HepG2 (cell line): ENCODE results near the gene EEA1. TPM values are rescaled to one million over a fixed set of nuclear protein-coding genes. Genes with fewer than 3 reads are reported as not detected.

Experiments used
- ADNP ChIP-seq: sonication (generic); formaldehyde crosslinking; IDR thresholded peaks from 2 replicates; pipeline ENCODE4 v1.4.0; 2020; ENCODE audit warnings: missing genetic modification reagents
- ARID2 ChIP-seq: sonication (generic); formaldehyde crosslinking; IDR thresholded peaks from 2 replicates; pipeline ENCODE4 v1.8.1; 2022; ENCODE audit warnings: mild to moderate bottlenecking, missing genetic modification reagents, borderline replicate concordance
- CERS6 ChIP-seq: sonication (generic); formaldehyde crosslinking; IDR thresholded peaks from 2 replicates; pipeline ENCODE4 v1.5.0; 2020; ENCODE audit warnings: missing genetic modification reagents
- FIP1L1 ChIP-seq: fragments of 200-400 bp; formaldehyde crosslinking; IDR thresholded peaks from 2 replicates; pipeline ENCODE4 v1.6.1; 2018; ENCODE audit warnings: low read depth, mild to moderate bottlenecking, low read length, moderate library complexity, borderline replicate concordance; ENCODE audit not compliant: insufficient read depth
- HES4 ChIP-seq: sonication (generic); formaldehyde crosslinking; IDR thresholded peaks from 2 replicates; pipeline ENCODE4 v1.9.0; 2021; ENCODE audit warnings: mild to moderate bottlenecking, missing genetic modification reagents, borderline replicate concordance
- IKZF1 ChIP-seq: fragments of 450-650 bp; IDR thresholded peaks from 2 replicates; pipeline ENCODE4 v1.7.1; 2016
- MXD3 ChIP-seq: IDR thresholded peaks from 2 replicates; pipeline ENCODE4 v1.6.1; 2016; ENCODE audit warnings: mild to moderate bottlenecking, missing biosample characterization, missing genetic modification reagents
- NBN ChIP-seq: fragments of 450-650 bp; conservative IDR thresholded peaks from 2 replicates; pipeline ENCODE4 v1.6.1; 2017
- NCOA2 ChIP-seq: sonication (generic); formaldehyde crosslinking; IDR thresholded peaks from 2 replicates; pipeline ENCODE4 v1.8.0; 2022; ENCODE audit warnings: inconsistent platforms
- NCOR1 ChIP-seq: fragments of 200-600 bp; sonication (generic); IDR thresholded peaks from 2 replicates; pipeline ENCODE4 v1.7.0; 2017; ENCODE audit warnings: antibody characterized with exemption, low read length, borderline replicate concordance
- NFKBIZ ChIP-seq: IDR thresholded peaks from 2 replicates; pipeline ENCODE4 v1.6.1; 2018; ENCODE audit warnings: missing genetic modification reagents, missing compliant biosample characterization
- RFX1 ChIP-seq: fragments of 450-650 bp; IDR thresholded peaks from 2 replicates; pipeline ENCODE4 v1.6.1; 2017
- RXRB ChIP-seq: IDR thresholded peaks from 2 replicates; pipeline ENCODE4 v1.6.1; 2016; ENCODE audit warnings: borderline replicate concordance, missing genetic modification reagents, missing compliant biosample characterization
- TEAD2 ChIP-seq: sonication (generic); formaldehyde crosslinking; IDR thresholded peaks from 2 replicates; pipeline ENCODE4 v1.9.0; 2021; ENCODE audit warnings: missing genetic modification reagents
- U2AF2 ChIP-seq: fragments of 200-400 bp; formaldehyde crosslinking; IDR thresholded peaks from 2 replicates; pipeline ENCODE4 v1.6.1; 2017; ENCODE audit warnings: low read depth, mild to moderate bottlenecking, low read length
- YEATS4 ChIP-seq: sonication (generic); formaldehyde crosslinking; IDR thresholded peaks from 2 replicates; pipeline ENCODE4 v1.4.0; 2020; ENCODE audit warnings: missing genetic modification reagents, borderline replicate concordance
- ZKSCAN8 ChIP-seq: IDR thresholded peaks from 2 replicates; pipeline ENCODE4 v1.6.1; 2016; ENCODE audit warnings: borderline replicate concordance, missing genetic modification reagents, missing compliant biosample characterization
- ZMYM3 ChIP-seq: sonication (generic); formaldehyde crosslinking; IDR thresholded peaks from 2 replicates; pipeline ENCODE4 v1.5.1; 2020; ENCODE audit warnings: mild to moderate bottlenecking, missing genetic modification reagents
- ZNF143 ChIP-seq: sonication (generic); formaldehyde crosslinking; IDR thresholded peaks from 2 replicates; pipeline ENCODE4 v1.4.0; 2020; ENCODE audit warnings: missing genetic modification reagents
- ZNF577 ChIP-seq: sonication (generic); formaldehyde crosslinking; IDR thresholded peaks from 2 replicates; pipeline ENCODE4 v1.4.0; 2020; ENCODE audit warnings: mild to moderate bottlenecking, low read depth, missing genetic modification reagents, borderline replicate concordance
- ZNF747 ChIP-seq: sonication (generic); formaldehyde crosslinking; IDR thresholded peaks from 2 replicates; pipeline ENCODE4 v1.8.1; 2023; ENCODE audit warnings: missing genetic modification reagents, mild to moderate bottlenecking, borderline replicate concordance
- ZNF75D ChIP-seq: sonication (generic); formaldehyde crosslinking; IDR thresholded peaks from 2 replicates; pipeline ENCODE4 v1.8.1; 2023; ENCODE audit warnings: missing genetic modification reagents, mild to moderate bottlenecking, borderline replicate concordance
- ZNF784 ChIP-seq: sonication (generic); formaldehyde crosslinking; IDR thresholded peaks from 2 replicates; pipeline ENCODE4 v1.5.1; 2020; ENCODE audit warnings: missing genetic modification reagents, mild to moderate bottlenecking, borderline replicate concordance
- ZNF841 ChIP-seq: sonication (generic); formaldehyde crosslinking; IDR thresholded peaks from 2 replicates; pipeline ENCODE4 v1.8.1; 2023; ENCODE audit warnings: missing genetic modification reagents, borderline replicate concordance
- ZNF850 ChIP-seq: sonication (generic); formaldehyde crosslinking; conservative IDR thresholded peaks from 2 replicates; pipeline ENCODE4 v1.9.0; 2021; ENCODE audit warnings: mild to moderate bottlenecking, missing genetic modification reagents
- ZUFSP ChIP-seq: sonication (generic); formaldehyde crosslinking; IDR thresholded peaks from 2 replicates; pipeline ENCODE4 v1.9.0; 2021; ENCODE audit warnings: missing genetic modification reagents, mild to moderate bottlenecking, borderline replicate concordance
- polyA plus RNA-seq, 8 experiments: library from polyadenylated mRNA; depleted of rRNA in 3 of 8; stranded (reverse) in 7 of 8; unstranded in 1 of 8; fragments of >200 nt; fragmentation: Illumina TruSeq in 4 of 8; extraction: Trizol in 4 of 8; gene quantifications; 2 replicates each; pipeline versions ENCODE4 v1.2.1 to v1.2.3, GENCODE V29; 2011 to 2016; ENCODE audit warnings: low read depth in 4 of 8, missing spikeins in 1 of 8, mixed read lengths in 1 of 8; ENCODE audit not compliant: insufficient read depth in 1 of 8
- total RNA-seq, 5 experiments: library from RNA; depleted of rRNA; stranded (reverse); fragments of >200 nt; fragmentation: Illumina TruSeq; extraction: Trizol; gene quantifications; 2 replicates each; pipeline ENCODE4 v1.2.3, GENCODE V29; 2016; ENCODE audit warnings: low read depth in 1 of 5

EEA1 gene
- total and polyA plus RNA-seq, 2 of the 13 experiments (the other 11 are each of a cell fraction or from before 2014, with no cell fraction given) = 5.0 to 19.3 TPM

DNA sequence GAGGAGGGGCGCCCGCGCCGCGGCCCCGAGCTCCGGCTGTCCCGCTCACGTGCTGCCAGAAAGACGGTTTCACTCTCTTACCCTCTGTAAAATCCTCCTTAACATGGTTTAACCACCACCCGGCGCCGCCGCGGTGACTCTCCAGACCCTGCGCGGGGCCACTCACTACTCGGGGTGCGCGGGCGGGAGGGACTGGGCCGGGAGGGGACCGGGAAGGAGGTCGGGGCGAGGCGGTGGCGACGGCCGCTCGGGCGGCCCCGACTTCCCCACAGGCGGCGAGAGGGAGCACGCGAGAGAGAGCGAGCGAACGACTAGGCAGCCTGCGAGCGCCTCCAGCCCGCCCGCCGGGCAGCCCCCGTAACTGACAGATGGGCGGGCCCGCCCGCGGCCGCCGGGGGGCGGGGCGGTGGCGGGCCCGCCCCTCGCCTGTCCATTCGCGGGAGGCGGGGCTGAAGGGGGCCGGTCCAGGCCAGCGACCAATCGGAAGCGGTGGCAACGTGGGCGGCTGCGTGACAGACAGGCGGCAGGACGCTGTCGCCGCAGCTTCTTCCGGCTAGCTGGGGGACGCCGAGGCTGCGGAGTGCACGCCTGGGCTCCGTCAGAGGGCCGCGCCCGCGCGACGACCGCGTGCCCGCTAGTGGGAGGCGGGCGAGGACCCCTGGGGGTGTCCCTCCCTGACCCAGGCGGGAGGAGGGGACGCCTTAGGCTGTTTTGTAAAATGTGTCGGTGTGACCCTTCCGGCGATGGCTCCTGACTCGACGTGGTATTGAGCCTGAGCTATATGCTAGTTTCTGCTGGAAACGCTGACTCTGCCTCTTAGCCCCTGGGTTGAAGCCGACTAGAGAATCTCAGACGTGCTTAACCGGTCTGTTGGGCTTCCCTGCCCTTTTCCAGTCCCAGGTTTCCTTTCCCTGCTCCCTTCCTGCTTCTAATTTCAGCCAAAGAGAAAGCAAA is at the start of gene EEA1 (continued):
- no peak for TF ChIP-seq ZUFSP (CRISPR knock-in tag)
- TF ChIP-seq RFX1 = no peak
- TF ChIP-seq ZMYM3 (CRISPR knock-in tag) = peak; percentile 55; the same call in 1 of the 2 replicates
- no peak for TF ChIP-seq NFKBIZ (CRISPR knock-in tag)
- peak; percentile 91 for TF ChIP-seq YEATS4 (CRISPR knock-in tag)
- TF ChIP-seq NCOR1 = no peak
- TF ChIP-seq MXD3 (CRISPR knock-in tag) = peak; percentile 94
- peak; percentile 32; the same call in 1 of the 2 replicates for TF ChIP-seq ZKSCAN8 (CRISPR knock-in tag)
- TF ChIP-seq RXRB (CRISPR knock-in tag) = peak; percentile 51; the same call in 1 of the 2 replicates
- TF ChIP-seq TEAD2 (CRISPR knock-in tag) = peak; percentile 92
- no peak for TF ChIP-seq ARID2 (CRISPR knock-in tag)
- TF ChIP-seq FIP1L1 = no peak
- TF ChIP-seq ZNF747 (CRISPR knock-in tag) = peak; percentile 90
- TF ChIP-seq U2AF2 = no peak
- no peak for TF ChIP-seq ZNF75D
- TF ChIP-seq ZNF850 = no peak
- peak; percentile 52; the same call in 1 of the 2 replicates for TF ChIP-seq NCOA2 (CRISPR knock-in tag)
- 0 out of 2 replicates have a peak, but pooled peaks have one; percentile 19 for TF ChIP-seq ZNF841
- peak; percentile 34; the same call in 1 of the 2 replicates for TF ChIP-seq ZNF143
- peak; percentile 93; the same call in 1 of the 2 replicates for TF ChIP-seq ZNF784 (CRISPR knock-in tag)
- no peak for TF ChIP-seq ZNF577 (CRISPR knock-in tag)
- 0 out of 2 replicates have a peak, but pooled peaks have one; percentile 79 for TF ChIP-seq CERS6
- TF ChIP-seq HES4 (CRISPR knock-in tag) = peak; percentile 97
- TF ChIP-seq ADNP = no peak
- TF ChIP-seq IKZF1 = no peak
- TF ChIP-seq NBN = no peak
